Panc1 (cell line): ENCODE results near the gene MYH1. TPM values are rescaled to one million over a fixed set of nuclear protein-coding genes. Genes with fewer than 3 reads are reported as not detected.

ENCODE experiments used
- ATAC-seq: fragments of 200-7000 bp; cut with Tn5 transposase; 2 replicates; pipeline ENCODE4 v1.9.1; 2020; ENCODE audit warnings: mild to moderate bottlenecking, moderate library complexity
- BruUV-seq: library from RNA; stranded (reverse); fragments of 400-500 nt; replicated peaks from 2 replicates; lab custom pipeline; 2021; lab: Mats Ljungman, UMichigan
- CTCF ChIA-PET: fragments of 300-600 bp; sonication (Branson Sonifier 250); formaldehyde crosslinking; loops from one replicate; lab custom pipeline; 2022; ENCODE audit warnings: antibody characterized with exemption; lab: Charles Lee
- POLR2A ChIA-PET: fragments of 300-600 bp; sonication (Branson Sonifier 250); formaldehyde crosslinking; loops from one replicate; lab custom pipeline; 2022; ENCODE audit warnings: antibody characterized with exemption; lab: Charles Lee
- DNase-seq: peaks from one replicate; pipeline ENCODE4 v3.0.0-alpha.2; 2010; ENCODE audit warnings: low read depth, low spot score
- H3K27ac ChIP-seq: 2 replicates; pipeline ENCODE4 v1.5.1; 2011; ENCODE audit warnings: mild to moderate bottlenecking, low read length, inconsistent platforms
- H3K27me3 ChIP-seq: fragments of 200-500 bp; sonication (Bioruptor generic); 2 replicates; pipeline ENCODE4 v1.6.0; 2014; ENCODE audit warnings: low read length, inconsistent platforms; ENCODE audit not compliant: control insufficient read depth, insufficient read depth
- H3K36me3 ChIP-seq: fragments of 200-500 bp; sonication (Bioruptor generic); 2 replicates; pipeline ENCODE4 v1.5.1; 2014; ENCODE audit warnings: inconsistent platforms, mild to moderate bottlenecking, low read length, moderate library complexity; ENCODE audit not compliant: control insufficient read depth, insufficient read depth
- H3K4me1 ChIP-seq: 2 replicates; pipeline ENCODE4 v1.5.1; 2011; ENCODE audit warnings: inconsistent platforms, mild to moderate bottlenecking, low read length, moderate library complexity; ENCODE audit not compliant: control insufficient read depth, insufficient read depth
- H3K4me3 ChIP-seq, 2 experiments: 2 replicates each; pipeline ENCODE4 v1.5.1; 2011 to 2012; ENCODE audit warnings: low read depth in 2 of 2, low read length in 2 of 2, mild to moderate bottlenecking in 2 of 2, inconsistent platforms in 1 of 2, moderate library complexity in 1 of 2
- H3K9me3 ChIP-seq: fragments of 200-500 bp; sonication (Bioruptor generic); 2 replicates; pipeline ENCODE4 v1.5.1; 2014; ENCODE audit warnings: low read depth, mild to moderate bottlenecking, inconsistent platforms, low read length, moderate library complexity; ENCODE audit not compliant: control insufficient read depth, insufficient read depth
- POLR2AphosphoS5 ChIP-seq: IDR thresholded peaks from 2 replicates; pipeline ENCODE4 v1.6.1; 2012; ENCODE audit warnings: mild to moderate bottlenecking, low read depth, low read length, moderate library complexity
- SIN3A ChIP-seq: IDR thresholded peaks from 2 replicates; pipeline ENCODE4 v1.6.1; 2012; ENCODE audit warnings: low read depth, mild to moderate bottlenecking, low read length, moderate library complexity, borderline replicate concordance; ENCODE audit not compliant: insufficient read depth
- TCF7L2 ChIP-seq: IDR thresholded peaks from 2 replicates; pipeline ENCODE4 v1.6.1; 2011; ENCODE audit warnings: mild to moderate bottlenecking, low read depth, low read length, inconsistent platforms
- in situ Hi-C: cut with HindIII; loops from 2 replicates; pipeline ENCODE4 v1.10.0; 2016; ENCODE audit warnings: low sequenced_read_pairs, low pct_unique_long_range_greater_than_20kb
- intact Hi-C: fragments of 100-400 bp; cut with micrococcal nuclease; formaldehyde crosslinking; loops from one replicate; pipeline ENCODE4 v1.10.0; 2022; ENCODE audit not compliant: unreplicated experiment
- total RNA-seq: library from RNA; stranded (reverse); gene quantifications from one replicate; pipeline ENCODE4 v1.2.1, GENCODE V29; 2021; ENCODE audit not compliant: unreplicated experiment
- TF ChIP-seq, protein P1 (sequence below): fragments of 450-650 bp; IDR thresholded peaks from 2 replicates; pipeline ENCODE4 v1.5.1; 2017; ENCODE audit warnings: mild to moderate bottlenecking
- TF ChIP-seq, protein P2 (sequence below), 2 experiments: IDR thresholded peaks; 2 replicates each; pipeline ENCODE4 v1.6.1; 2011 to 2012; ENCODE audit warnings: low read depth in 2 of 2, control low read depth in 1 of 2, low read length in 1 of 2, mild to moderate bottlenecking in 1 of 2, moderate library complexity in 1 of 2; ENCODE audit not compliant: insufficient read depth in 1 of 2

Gene MYH1
- total RNA-seq, 1 experiment from 2014 or later: not detected

DNA sequence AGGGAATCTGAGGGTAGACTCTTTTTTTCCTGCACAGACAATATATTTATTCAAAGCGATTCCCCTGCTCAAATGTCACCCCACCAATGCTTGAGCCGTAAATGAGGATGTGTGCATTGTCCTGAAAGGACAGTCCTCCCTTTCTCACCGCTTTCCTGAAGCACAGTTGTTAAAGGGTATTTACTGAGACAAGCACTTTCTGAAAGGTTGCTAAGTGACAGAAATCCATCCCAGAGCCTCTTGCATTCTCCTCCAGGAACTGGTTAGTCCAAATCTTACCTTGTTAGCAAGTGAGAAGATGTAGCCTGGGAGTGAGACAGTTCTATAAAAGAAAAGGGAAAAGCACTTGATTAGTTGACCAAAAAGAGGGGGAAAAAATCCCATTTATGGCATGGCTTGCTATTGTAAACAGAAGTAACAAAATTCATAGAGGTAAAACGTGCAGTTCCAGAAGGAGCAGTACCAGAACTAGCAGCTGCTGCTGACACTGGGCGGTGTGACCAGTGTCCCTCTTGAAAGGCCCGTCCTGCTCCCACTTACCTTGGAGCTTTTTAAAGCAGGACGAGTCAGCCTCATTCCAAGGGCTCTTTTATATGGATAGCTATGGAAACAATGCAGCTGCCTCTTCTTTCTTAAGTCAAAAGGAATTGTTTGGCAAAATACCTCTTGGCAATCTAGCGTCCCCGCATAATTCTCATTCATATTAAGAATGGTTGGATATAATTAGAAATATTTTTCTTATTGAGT, 30.9 kb upstream of the MYH1 start, which contains the start of gene MYH2:
Gene MYH2, minus strand, starts transcription at position 563 of the 747 bp plus-strand sequence. CDS start 1,738 bp downstream, outside the sequence.
- no peak within 1 kb of the TSS for H3K4me3 ChIP-seq
- ATAC-seq: no peak
- in situ Hi-C loops: no loop called here
- intact Hi-C loops: no loop called here
- no peaks in the 10 kb centered on the region for H3K4me1 ChIP-seq
- H3K27ac ChIP-seq: no peak within 1 kb of the TSS
- DNase-seq: no peak
- no peaks in the 10 kb centered on the region for H3K9me3 ChIP-seq
- ChIA-PET CTCF (no interaction called here), POLR2A (no interaction called here)
- BruUV-seq: no TSS peak
- no peaks in the 10 kb centered on the region for H3K27me3 ChIP-seq
- TF ChIP-seq SIN3A (no peak), TCF7L2 (no peak), POLR2AphosphoS5 (no peak)
- TF ChIP-seq, protein P1, sequence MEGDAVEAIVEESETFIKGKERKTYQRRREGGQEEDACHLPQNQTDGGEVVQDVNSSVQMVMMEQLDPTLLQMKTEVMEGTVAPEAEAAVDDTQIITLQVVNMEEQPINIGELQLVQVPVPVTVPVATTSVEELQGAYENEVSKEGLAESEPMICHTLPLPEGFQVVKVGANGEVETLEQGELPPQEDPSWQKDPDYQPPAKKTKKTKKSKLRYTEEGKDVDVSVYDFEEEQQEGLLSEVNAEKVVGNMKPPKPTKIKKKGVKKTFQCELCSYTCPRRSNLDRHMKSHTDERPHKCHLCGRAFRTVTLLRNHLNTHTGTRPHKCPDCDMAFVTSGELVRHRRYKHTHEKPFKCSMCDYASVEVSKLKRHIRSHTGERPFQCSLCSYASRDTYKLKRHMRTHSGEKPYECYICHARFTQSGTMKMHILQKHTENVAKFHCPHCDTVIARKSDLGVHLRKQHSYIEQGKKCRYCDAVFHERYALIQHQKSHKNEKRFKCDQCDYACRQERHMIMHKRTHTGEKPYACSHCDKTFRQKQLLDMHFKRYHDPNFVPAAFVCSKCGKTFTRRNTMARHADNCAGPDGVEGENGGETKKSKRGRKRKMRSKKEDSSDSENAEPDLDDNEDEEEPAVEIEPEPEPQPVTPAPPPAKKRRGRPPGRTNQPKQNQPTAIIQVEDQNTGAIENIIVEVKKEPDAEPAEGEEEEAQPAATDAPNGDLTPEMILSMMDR: no peak
- TF ChIP-seq, protein P2, sequence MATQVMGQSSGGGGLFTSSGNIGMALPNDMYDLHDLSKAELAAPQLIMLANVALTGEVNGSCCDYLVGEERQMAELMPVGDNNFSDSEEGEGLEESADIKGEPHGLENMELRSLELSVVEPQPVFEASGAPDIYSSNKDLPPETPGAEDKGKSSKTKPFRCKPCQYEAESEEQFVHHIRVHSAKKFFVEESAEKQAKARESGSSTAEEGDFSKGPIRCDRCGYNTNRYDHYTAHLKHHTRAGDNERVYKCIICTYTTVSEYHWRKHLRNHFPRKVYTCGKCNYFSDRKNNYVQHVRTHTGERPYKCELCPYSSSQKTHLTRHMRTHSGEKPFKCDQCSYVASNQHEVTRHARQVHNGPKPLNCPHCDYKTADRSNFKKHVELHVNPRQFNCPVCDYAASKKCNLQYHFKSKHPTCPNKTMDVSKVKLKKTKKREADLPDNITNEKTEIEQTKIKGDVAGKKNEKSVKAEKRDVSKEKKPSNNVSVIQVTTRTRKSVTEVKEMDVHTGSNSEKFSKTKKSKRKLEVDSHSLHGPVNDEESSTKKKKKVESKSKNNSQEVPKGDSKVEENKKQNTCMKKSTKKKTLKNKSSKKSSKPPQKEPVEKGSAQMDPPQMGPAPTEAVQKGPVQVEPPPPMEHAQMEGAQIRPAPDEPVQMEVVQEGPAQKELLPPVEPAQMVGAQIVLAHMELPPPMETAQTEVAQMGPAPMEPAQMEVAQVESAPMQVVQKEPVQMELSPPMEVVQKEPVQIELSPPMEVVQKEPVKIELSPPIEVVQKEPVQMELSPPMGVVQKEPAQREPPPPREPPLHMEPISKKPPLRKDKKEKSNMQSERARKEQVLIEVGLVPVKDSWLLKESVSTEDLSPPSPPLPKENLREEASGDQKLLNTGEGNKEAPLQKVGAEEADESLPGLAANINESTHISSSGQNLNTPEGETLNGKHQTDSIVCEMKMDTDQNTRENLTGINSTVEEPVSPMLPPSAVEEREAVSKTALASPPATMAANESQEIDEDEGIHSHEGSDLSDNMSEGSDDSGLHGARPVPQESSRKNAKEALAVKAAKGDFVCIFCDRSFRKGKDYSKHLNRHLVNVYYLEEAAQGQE (IDR thresholded peaks at IDR 0.05; ENCODE audit: insufficient read depth in 1 of 2, low read depth in 2 of 2, low read length in 1 of 2): no peak
- H3K36me3 ChIP-seq: no peaks in the 10 kb centered on the region

GRCh38 chr17:10547351-10547750, 29.0 kb upstream of the MYH1 start:
- DNase-seq (peak; percentile 5), ATAC-seq (no peak)
- intact Hi-C loops: no loop called here
- no peaks in the 10 kb centered on the region for H3K36me3 ChIP-seq
- H3K27me3 ChIP-seq: no peaks in the 10 kb centered on the region
- no peaks in the 10 kb centered on the region for H3K4me1 ChIP-seq
- TF ChIP-seq TCF7L2 (no peak), SIN3A (no peak), POLR2AphosphoS5 (no peak)
- TF ChIP-seq, protein P1: no peak
- TF ChIP-seq, protein P2 (IDR thresholded peaks at IDR 0.05; ENCODE audit: insufficient read depth in 1 of 2, low read depth in 2 of 2, low read length in 1 of 2): no peak
- ChIA-PET POLR2A (no interaction called here), CTCF (no interaction called here)
- H3K27ac ChIP-seq: no peak overlapping the region
- no TSS peak for BruUV-seq
- H3K4me3 ChIP-seq: no peak overlapping the region
- in situ Hi-C loops: no loop called here
- H3K9me3 ChIP-seq: no peaks in the 10 kb centered on the region
